IMR-90 (cell line): ENCODE data around the gene PPP3CB. TPM values are rescaled to one million over a fixed set of nuclear protein-coding genes. Genes with fewer than 3 reads are reported as not detected.

ENCODE experiments used
- ATAC-seq: fragments of 200-7000 bp; cut with Tn5 transposase; 2 replicates; pipeline ENCODE4 v1.9.1; 2020; ENCODE audit warnings: low read depth, mild to moderate bottlenecking, moderate library complexity
- BruUV-seq: library from RNA; stranded (reverse); fragments of 400-500 nt; replicated peaks from 2 replicates; lab custom pipeline; 2021; lab: Mats Ljungman, UMichigan
- CTCF ChIA-PET: fragments of 300-600 bp; formaldehyde crosslinking; extraction: SDS; loops from one replicate; lab custom pipeline; 2021; ENCODE audit warnings: antibody characterized with exemption; lab: Yijun Ruan, JAX
- POLR2A ChIA-PET: fragments of 300-600 bp; sonication (Branson Sonifier 250); formaldehyde crosslinking; loops from one replicate; lab custom pipeline; 2022; ENCODE audit warnings: antibody characterized with exemption; ENCODE audit not compliant: unreplicated experiment; lab: Charles Lee
- DNase-seq: peaks from one replicate; pipeline ENCODE4 v3.0.0; 2013
- H2AFZ ChIP-seq: replicated peaks from 2 replicates; pipeline ENCODE3; 2013; ENCODE audit warnings: low read length, mild to moderate bottlenecking; ENCODE audit not compliant: poor library complexity
- H2AK5ac ChIP-seq: 2 replicates; pipeline ENCODE4 v1.6.1; 2013; ENCODE audit warnings: low read depth, low read length, inconsistent platforms
- H2AK9ac ChIP-seq: replicated peaks from 2 replicates; pipeline ENCODE3; 2013; ENCODE audit warnings: mild to moderate bottlenecking, low read depth, low read length, moderate library complexity; ENCODE audit not compliant: poor library complexity
- H2BK120ac ChIP-seq: 2 replicates; pipeline ENCODE4 v1.6.1; 2013; ENCODE audit warnings: low read depth, low read length, inconsistent platforms
- H2BK15ac ChIP-seq: 3 replicates; pipeline ENCODE4 v1.6.1; 2013; ENCODE audit warnings: low read depth, low read length, inconsistent platforms
- H2BK20ac ChIP-seq: 2 replicates; pipeline ENCODE4 v1.6.1; 2013; ENCODE audit warnings: low read depth, mild to moderate bottlenecking, inconsistent platforms, low read length, moderate library complexity
- H2BK5ac ChIP-seq: 2 replicates; pipeline ENCODE4 v1.6.1; 2013; ENCODE audit warnings: mild to moderate bottlenecking, low read depth, low read length, inconsistent platforms; ENCODE audit not compliant: poor library complexity, severe bottlenecking
- H3K14ac ChIP-seq: replicated peaks from 2 replicates; pipeline ENCODE4 v1.6.1; 2013; ENCODE audit warnings: low read depth, low read length, inconsistent platforms
- H3K18ac ChIP-seq: 2 replicates; pipeline ENCODE4 v1.6.1; 2013; ENCODE audit warnings: low read depth, low read length, control low read depth
- H3K23ac ChIP-seq: 2 replicates; pipeline ENCODE4 v1.6.1; 2013; ENCODE audit warnings: low read depth, low read length, inconsistent platforms
- H3K27ac ChIP-seq: 2 replicates; pipeline ENCODE4 v1.5.1; 2013; ENCODE audit warnings: mild to moderate bottlenecking, control low read depth, low read length; ENCODE audit not compliant: insufficient read depth
- H3K27me3 ChIP-seq: 2 replicates; pipeline ENCODE4 v1.6.1; 2013; ENCODE audit warnings: low read length; ENCODE audit not compliant: control insufficient read depth, insufficient read depth
- H3K36me3 ChIP-seq: 2 replicates; pipeline ENCODE4 v1.6.1; 2013; ENCODE audit warnings: low read length, mixed read lengths; ENCODE audit not compliant: control insufficient read depth, insufficient read depth
- H3K4ac ChIP-seq: 2 replicates; pipeline ENCODE4 v1.6.1; 2013; ENCODE audit warnings: low read depth, low read length, inconsistent platforms
- H3K4me1 ChIP-seq: 2 replicates; pipeline ENCODE4 v1.6.1; 2013; ENCODE audit warnings: low read length, mixed read lengths; ENCODE audit not compliant: control insufficient read depth, insufficient read depth
- H3K4me2 ChIP-seq: 2 replicates; pipeline ENCODE4 v1.6.1; 2013; ENCODE audit warnings: low read depth, mild to moderate bottlenecking, control low read depth, low read length, moderate library complexity
- H3K4me3 ChIP-seq: 2 replicates; pipeline ENCODE4 v1.5.1; 2013; ENCODE audit warnings: low read depth, mild to moderate bottlenecking, control low read depth, low read length, moderate library complexity; ENCODE audit not compliant: insufficient read depth
- H3K56ac ChIP-seq: 2 replicates; pipeline ENCODE4 v1.6.1; 2013; ENCODE audit warnings: low read length, inconsistent platforms; ENCODE audit not compliant: insufficient read depth; ENCODE audit errors: extremely low read depth
- H3K79me1 ChIP-seq, 2 experiments: 2 replicates each; pipeline ENCODE4 v1.6.1; 2013; ENCODE audit warnings: low read length in 2 of 2, inconsistent platforms in 1 of 2, low read depth in 1 of 2
- H3K9ac ChIP-seq: 2 replicates; pipeline ENCODE4 v1.6.1; 2013; ENCODE audit warnings: low read depth, low read length, control low read depth
- H3K9me1 ChIP-seq: 2 replicates; pipeline ENCODE4 v1.6.1; 2013; ENCODE audit warnings: low read length, inconsistent platforms; ENCODE audit not compliant: insufficient read depth
- H3K9me3 ChIP-seq: 2 replicates; pipeline ENCODE4 v1.6.1; 2013; ENCODE audit warnings: low read length; ENCODE audit not compliant: control insufficient read depth, insufficient read depth
- H4K20me1 ChIP-seq: 2 replicates; pipeline ENCODE4 v1.6.1; 2013; ENCODE audit warnings: low read length, inconsistent platforms; ENCODE audit not compliant: insufficient read depth
- H4K5ac ChIP-seq: 2 replicates; pipeline ENCODE4 v1.6.1; 2013; ENCODE audit warnings: mild to moderate bottlenecking, low read depth, low read length, control low read depth
- H4K8ac ChIP-seq, 2 experiments: 2 replicates each; pipeline ENCODE4 v1.6.1; 2013; ENCODE audit warnings: low read depth in 2 of 2, low read length in 2 of 2, control low read depth in 1 of 2, inconsistent platforms in 1 of 2
- H4K91ac ChIP-seq: 2 replicates; pipeline ENCODE4 v1.6.1; 2013; ENCODE audit warnings: low read depth, low read length, inconsistent platforms; ENCODE audit not compliant: insufficient read depth
- BHLHE40 ChIP-seq: fragments of 150-350 bp; IDR thresholded peaks from 2 replicates; pipeline ENCODE4 v1.6.1; 2016; ENCODE audit warnings: mild to moderate bottlenecking, low read depth, low read length
- CEBPB ChIP-seq: IDR thresholded peaks from 2 replicates; pipeline ENCODE4 v1.6.1; 2012; ENCODE audit warnings: low read depth, low read length, improper control_type of control experiment
- CHD1 ChIP-seq: IDR thresholded peaks from 2 replicates; pipeline ENCODE4 v1.6.1; 2012; ENCODE audit warnings: low read depth, low read length, improper control_type of control experiment
- FOS ChIP-seq: fragments of 150-350 bp; IDR thresholded peaks from 2 replicates; pipeline ENCODE4 v1.6.1; 2016; ENCODE audit warnings: low read depth, low read length
- MAFK ChIP-seq: IDR thresholded peaks from 2 replicates; pipeline ENCODE4 v1.6.1; 2012; ENCODE audit warnings: low read depth, low read length, improper control_type of control experiment
- MAZ ChIP-seq: IDR thresholded peaks from 2 replicates; pipeline ENCODE4 v1.6.1; 2012; ENCODE audit warnings: low read depth, mild to moderate bottlenecking, low read length, improper control_type of control experiment, moderate library complexity, borderline replicate concordance
- MXI1 ChIP-seq: IDR thresholded peaks from 2 replicates; pipeline ENCODE4 v1.6.1; 2012; ENCODE audit warnings: low read depth, mild to moderate bottlenecking, low read length, moderate library complexity, borderline replicate concordance
- NFE2L2 ChIP-seq: fragments of 150-350 bp; IDR thresholded peaks from 2 replicates; pipeline ENCODE4 v1.6.1; 2016; ENCODE audit warnings: low read depth, mild to moderate bottlenecking, low read length
- POLR2A ChIP-seq: IDR thresholded peaks from 2 replicates; pipeline ENCODE4 v1.6.1; 2012; ENCODE audit warnings: mild to moderate bottlenecking, low read depth, low read length
- RAD21 ChIP-seq: IDR thresholded peaks from 2 replicates; pipeline ENCODE4 v1.6.1; 2012; ENCODE audit warnings: low read length, improper control_type of control experiment
- RFX5 ChIP-seq: IDR thresholded peaks from 2 replicates; pipeline ENCODE4 v1.8.0; 2012; ENCODE audit warnings: low read depth, mild to moderate bottlenecking, low read length, moderate library complexity
- SMC3 ChIP-seq: fragments of 150-350 bp; IDR thresholded peaks from 2 replicates; pipeline ENCODE4 v1.6.1; 2016; ENCODE audit warnings: low read depth, mild to moderate bottlenecking, antibody characterized with exemption, low read length, moderate library complexity
- WGBS, 2 experiments: methylation state at CpG; one replicate each; pipeline versions ENCODE4 v1.1.5 to v1.1.7; 2013; ENCODE audit warnings: missing lambda C conversion rate in 2 of 2; ENCODE audit not compliant: insufficient read length in 1 of 2; ENCODE audit errors: extremely low coverage in 2 of 2; 5-methylcytosine and 5-hydroxymethylcytosine counted together
- dilution Hi-C: fragments of 300-500 bp; cut with HindIII; formaldehyde crosslinking; loops from one replicate; pipeline ENCODE4 v1.14.3; 2018; ENCODE audit warnings: low sequenced_read_pairs; ENCODE audit not compliant: unreplicated experiment
- in situ Hi-C: fragments of 300-500 bp; cut with MboI; formaldehyde crosslinking; loops from 3 replicates; pipeline ENCODE4 v1.14.3; 2019; ENCODE audit warnings: low sequenced_read_pairs, inconsistent platforms, mixed read lengths
- intact Hi-C: fragments of 100-400 bp; cut with micrococcal nuclease; formaldehyde crosslinking; loops from 2 replicates; pipeline ENCODE4 v1.10.0; 2022
- polyA plus RNA-seq, 3 experiments: library from polyadenylated mRNA; depleted of rRNA; stranded (reverse); fragments of >200 nt; gene quantifications; 2 replicates each; pipeline ENCODE4 v1.2.3, GENCODE V29; 2012; ENCODE audit warnings: low replicate concordance in 1 of 3
- total RNA-seq: library from RNA; depleted of rRNA; stranded (reverse); fragments of >200 nt; gene quantifications from 2 replicates; pipeline ENCODE4 v1.2.3, GENCODE V29; 2012
- TF ChIP-seq, protein P1 (sequence below): conservative IDR thresholded peaks from 2 replicates; pipeline ENCODE4 v1.5.1; 2012; ENCODE audit warnings: mild to moderate bottlenecking, low read depth, low read length, improper control_type of control experiment
- TF ChIP-seq, protein P2 (sequence below): fragments of 150-350 bp; IDR thresholded peaks from 2 replicates; pipeline ENCODE4 v1.6.1; 2016; ENCODE audit warnings: low read depth, mild to moderate bottlenecking, low read length, moderate library complexity, borderline replicate concordance
- TF ChIP-seq, protein P3 (sequence below): fragments of 150-350 bp; IDR thresholded peaks from 2 replicates; pipeline ENCODE4 v1.6.1; 2017; ENCODE audit warnings: mild to moderate bottlenecking, antibody characterized with exemption, low read length, low read depth

Gene PPP3CB
- total and polyA plus RNA-seq, 2 of the 4 experiments (the other 2 are of a cell fraction) = 22.9 to 36.4 TPM

DNA sequence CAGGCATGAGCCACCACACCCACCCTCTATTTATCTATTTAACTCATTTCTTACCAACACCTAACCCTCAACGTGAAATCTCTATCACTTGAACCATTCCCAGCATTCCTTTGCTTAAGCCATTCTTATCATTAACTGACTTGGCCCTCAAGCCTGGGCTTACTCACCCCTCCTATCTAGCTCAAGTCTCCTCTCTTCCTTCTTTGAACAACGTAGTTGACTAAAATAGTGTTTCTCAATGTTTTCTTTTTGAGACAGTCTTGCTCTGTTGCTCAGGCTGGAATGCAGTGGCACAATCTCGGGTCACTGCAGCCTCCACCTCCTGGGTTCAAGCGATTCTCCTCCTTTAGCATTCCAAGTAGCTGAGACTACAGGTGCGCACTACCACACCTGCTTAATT, 89.0 kb downstream of the PPP3CB start:
- peak; percentile 3 for DNase-seq
- Histone ChIP-seq H3K4me3 (no peak overlapping the region), H3K23ac (no peak overlapping the region), H4K91ac (no peak overlapping the region), H2BK20ac (no peak overlapping the region), H3K36me3 (no peaks in the 10 kb centered on the region; the same call in 1 of the 2 replicates), H3K79me1 (peaks cover 16 to 57% of the 10 kb centered on the region in 2 experiments), H3K27me3 (no peaks in the 10 kb centered on the region), H3K18ac (no peak overlapping the region), H2BK15ac (no peak overlapping the region), H3K9ac (no peak overlapping the region), H3K4ac (no peak overlapping the region), H3K9me1 (peaks cover 6% of the 10 kb centered on the region), H3K4me1 (no peaks in the 10 kb centered on the region), H2AFZ (no peak overlapping the region), H4K8ac (no peak overlapping the region), H3K9me3 (no peaks in the 10 kb centered on the region), H3K56ac (no peak overlapping the region), H2BK5ac (no peak overlapping the region), H2AK9ac (no peak overlapping the region), H4K5ac (no peak overlapping the region), H3K4me2 (no peak overlapping the region), H2BK120ac (no peak overlapping the region), H3K27ac (no peak overlapping the region), H3K14ac (no peak overlapping the region), H4K20me1 (peaks cover 31% of the 10 kb centered on the region), H2AK5ac (no peak overlapping the region)
- ChIA-PET POLR2A (no interaction called here), CTCF (no interaction called here)
- dilution Hi-C loops = no loop called here
- 70 to 100% methylated on average over 1 of the region's 5 CpGs for WGBS, 2 experiments
- in situ Hi-C loops = no loop called here
- 0 out of 2 replicates have a peak, but pooled peaks have one; percentile 21 for ATAC-seq
- BruUV-seq = no TSS peak
- intact Hi-C loops = no loop called here
- TF ChIP-seq RFX5 (no peak), RAD21 (no peak), CEBPB (no peak), MAFK (no peak), CHD1 (no peak), NFE2L2 (no peak), FOS (no peak), MAZ (no peak), BHLHE40 (no peak), SMC3 (no peak), MXI1 (no peak), POLR2A (no peak)
- TF ChIP-seq, protein P1, sequence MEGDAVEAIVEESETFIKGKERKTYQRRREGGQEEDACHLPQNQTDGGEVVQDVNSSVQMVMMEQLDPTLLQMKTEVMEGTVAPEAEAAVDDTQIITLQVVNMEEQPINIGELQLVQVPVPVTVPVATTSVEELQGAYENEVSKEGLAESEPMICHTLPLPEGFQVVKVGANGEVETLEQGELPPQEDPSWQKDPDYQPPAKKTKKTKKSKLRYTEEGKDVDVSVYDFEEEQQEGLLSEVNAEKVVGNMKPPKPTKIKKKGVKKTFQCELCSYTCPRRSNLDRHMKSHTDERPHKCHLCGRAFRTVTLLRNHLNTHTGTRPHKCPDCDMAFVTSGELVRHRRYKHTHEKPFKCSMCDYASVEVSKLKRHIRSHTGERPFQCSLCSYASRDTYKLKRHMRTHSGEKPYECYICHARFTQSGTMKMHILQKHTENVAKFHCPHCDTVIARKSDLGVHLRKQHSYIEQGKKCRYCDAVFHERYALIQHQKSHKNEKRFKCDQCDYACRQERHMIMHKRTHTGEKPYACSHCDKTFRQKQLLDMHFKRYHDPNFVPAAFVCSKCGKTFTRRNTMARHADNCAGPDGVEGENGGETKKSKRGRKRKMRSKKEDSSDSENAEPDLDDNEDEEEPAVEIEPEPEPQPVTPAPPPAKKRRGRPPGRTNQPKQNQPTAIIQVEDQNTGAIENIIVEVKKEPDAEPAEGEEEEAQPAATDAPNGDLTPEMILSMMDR = no peak
- TF ChIP-seq, protein P2, sequence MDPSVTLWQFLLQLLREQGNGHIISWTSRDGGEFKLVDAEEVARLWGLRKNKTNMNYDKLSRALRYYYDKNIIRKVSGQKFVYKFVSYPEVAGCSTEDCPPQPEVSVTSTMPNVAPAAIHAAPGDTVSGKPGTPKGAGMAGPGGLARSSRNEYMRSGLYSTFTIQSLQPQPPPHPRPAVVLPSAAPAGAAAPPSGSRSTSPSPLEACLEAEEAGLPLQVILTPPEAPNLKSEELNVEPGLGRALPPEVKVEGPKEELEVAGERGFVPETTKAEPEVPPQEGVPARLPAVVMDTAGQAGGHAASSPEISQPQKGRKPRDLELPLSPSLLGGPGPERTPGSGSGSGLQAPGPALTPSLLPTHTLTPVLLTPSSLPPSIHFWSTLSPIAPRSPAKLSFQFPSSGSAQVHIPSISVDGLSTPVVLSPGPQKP = no peak
- TF ChIP-seq, protein P3, sequence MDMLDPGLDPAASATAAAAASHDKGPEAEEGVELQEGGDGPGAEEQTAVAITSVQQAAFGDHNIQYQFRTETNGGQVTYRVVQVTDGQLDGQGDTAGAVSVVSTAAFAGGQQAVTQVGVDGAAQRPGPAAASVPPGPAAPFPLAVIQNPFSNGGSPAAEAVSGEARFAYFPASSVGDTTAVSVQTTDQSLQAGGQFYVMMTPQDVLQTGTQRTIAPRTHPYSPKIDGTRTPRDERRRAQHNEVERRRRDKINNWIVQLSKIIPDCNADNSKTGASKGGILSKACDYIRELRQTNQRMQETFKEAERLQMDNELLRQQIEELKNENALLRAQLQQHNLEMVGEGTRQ = no peak
